HL-60/S4 treated with phorbol 12-myristate 13-acetate at 8.2 ng/mL for 4 days and 3 days (cell line): ENCODE data around the gene PIP4K2A.
"Not testable (repeated sequence)": the region's sequence is repeated elsewhere in the genome, so short reads cannot be mapped to it uniquely, and the experiment has no call there.

ENCODE experiments used
- in situ Hi-C: fragments of 300-500 bp; cut with MboI; formaldehyde crosslinking; loops from 2 replicates; pipeline ENCODE4 v1.15.0; 2022; ENCODE audit warnings: low sequenced_read_pairs

The PIP4K2A gene

DNA sequence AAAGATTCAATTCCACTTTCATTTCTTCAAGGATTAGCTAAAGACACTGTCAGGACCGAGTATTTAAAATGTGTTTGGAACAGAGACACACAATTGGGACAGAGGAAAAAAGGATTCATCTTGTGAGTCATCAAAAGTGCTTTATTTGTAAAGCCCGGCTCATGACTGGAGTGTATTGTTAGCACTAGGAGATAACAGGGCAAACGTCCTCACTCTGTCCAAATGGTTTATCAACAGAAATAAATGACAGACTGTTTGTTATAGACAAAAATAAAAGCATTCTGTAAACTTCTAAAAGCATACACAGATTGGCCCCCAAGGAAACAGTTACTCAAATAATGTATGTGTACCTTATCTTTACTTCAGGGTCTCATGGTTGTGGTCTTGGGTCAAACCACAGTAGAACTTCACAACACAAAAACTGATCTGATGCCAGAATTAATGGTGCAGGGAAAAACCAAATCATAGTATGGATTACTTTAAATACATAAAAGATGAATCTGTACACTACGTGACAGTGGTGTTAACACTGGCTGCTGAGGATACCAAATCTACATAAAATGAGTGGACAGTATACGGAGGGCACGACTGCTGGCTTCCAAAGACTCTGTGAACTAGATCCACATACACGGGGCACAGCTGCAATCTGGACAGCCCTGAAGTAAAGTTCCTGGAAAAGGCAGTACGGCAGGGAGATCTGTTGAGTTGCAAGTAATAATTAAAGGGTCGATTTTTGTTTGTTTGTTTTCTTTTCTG, 179.4 kb downstream of the PIP4K2A start:
- in situ Hi-C loops: no loop called here

DNA sequence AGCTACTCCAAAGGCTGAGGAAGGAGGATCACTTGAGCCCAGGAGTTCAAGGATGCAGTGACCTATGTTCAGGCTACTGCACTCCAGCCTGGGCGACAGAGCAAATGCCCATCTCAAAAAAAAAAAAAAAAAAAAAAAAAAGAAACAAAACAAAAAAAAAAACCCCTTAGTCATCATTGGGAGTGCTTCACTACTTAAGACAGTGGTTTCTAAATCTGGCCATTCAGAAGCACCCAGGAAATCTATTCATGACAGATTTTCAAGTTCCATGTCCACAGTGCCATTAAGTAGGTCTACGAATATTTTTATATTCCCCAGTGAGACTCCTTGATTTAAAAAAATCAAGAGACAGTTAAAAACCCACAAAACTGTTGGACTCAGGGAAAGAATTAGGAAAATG, 182.9 kb downstream of the PIP4K2A start:
- in situ Hi-C loops: no loop called here

DNA sequence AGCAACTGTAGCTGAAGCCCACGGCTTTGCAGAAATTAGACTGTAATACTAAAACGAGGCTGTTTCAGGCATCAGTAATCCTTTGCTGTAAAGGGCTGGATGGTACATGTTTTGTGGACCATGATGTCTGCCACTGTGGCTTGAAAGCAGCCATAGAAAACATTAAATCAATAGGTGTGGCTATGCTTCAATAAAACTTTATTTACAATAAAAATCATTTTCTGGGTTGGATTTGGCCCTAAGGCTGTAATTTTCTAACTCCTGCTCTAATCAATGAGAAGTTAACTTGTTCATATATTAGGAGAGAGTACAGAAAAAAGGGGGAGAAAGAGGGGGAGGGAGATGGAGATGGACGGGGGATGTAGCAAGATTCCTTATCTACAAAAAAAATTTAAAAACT, 183.4 kb downstream of the PIP4K2A start:
- in situ Hi-C loops: no loop called here

DNA sequence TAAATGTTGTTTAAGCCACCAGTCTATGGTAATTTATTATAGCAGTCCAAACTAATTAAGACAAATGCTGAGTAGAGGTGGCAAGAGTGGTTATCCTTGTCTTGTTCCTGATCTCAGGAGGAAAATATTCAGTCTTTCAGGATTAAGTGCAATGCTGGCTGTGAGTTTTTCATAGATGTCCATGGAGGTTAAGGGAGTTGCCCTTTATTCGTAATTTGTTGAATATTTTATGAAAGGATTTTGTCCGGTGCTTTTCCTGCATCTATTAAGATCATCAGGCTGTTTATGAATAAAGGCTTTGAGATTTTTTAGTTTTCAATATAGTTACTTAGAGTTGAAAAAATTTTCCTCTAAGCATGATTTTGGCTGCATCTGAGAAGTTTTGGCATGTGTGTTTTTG, 186.9 kb downstream of the PIP4K2A start:
- in situ Hi-C loops: no loop called here

DNA sequence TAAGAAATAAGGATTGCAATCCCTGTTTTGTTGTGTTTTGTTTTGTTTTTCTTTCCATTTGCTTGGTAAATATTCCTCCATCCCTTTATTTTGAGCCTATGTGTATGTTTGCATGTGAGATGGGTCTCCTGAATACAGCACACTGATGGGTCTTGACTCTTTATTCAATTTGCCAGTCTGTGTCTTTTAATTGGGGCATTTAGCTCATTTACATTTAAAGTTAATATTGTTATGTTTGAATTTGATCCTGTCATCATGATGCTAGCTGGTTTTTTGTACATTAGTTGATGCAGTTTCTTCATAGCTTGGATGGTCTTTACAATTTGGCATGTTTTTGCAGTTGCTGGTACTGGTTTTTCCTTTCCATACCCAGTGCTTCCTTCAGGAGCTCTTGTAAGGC, 190.0 kb downstream of the PIP4K2A start:
- in situ Hi-C loops: not testable (repeated sequence)

DNA sequence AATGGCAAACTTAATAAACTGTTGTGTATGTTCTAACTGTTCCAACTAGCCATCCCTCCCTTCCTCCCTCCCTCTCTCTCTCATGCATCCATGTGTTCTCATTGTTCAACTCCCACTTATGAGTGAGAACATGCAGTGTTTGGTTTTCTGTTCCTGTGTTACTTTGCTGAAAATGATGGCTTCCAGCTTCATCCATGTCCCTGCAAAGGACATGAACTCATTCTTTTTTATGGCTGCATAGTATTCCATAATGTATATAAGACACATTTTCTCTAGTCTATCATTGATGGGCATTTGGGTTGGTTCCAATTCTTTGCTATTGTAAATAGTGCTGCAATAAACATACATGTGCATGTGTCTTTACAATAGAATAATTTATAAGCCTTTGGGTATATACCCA, 193.7 kb downstream of the PIP4K2A start:
- in situ Hi-C loops: not testable (repeated sequence)

DNA sequence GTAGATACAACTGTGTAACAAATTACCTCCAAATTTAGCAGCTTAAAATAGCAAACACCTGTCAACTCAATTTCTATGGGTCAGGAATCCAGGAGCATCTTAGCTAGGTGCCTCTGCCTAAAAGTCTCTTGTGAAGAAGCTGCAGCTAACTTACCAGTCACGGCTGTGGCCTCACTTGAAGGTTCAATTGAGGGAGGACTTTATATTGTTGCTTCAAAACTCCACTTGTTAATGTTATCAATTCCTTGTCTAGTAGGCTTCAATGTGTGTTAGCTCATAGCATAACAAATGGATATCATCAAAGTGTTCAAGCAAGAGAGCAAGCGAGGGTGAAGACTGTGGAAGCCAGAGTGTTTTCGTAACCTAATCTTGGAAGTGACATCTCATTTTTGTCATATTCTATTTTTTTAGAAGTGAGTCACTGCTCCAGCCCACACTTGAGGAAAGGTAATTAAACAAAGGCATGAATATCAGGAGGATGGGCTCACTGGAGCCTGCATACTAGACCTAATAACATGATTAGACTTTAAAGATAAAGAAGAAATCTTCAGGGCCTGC, 196.1 kb downstream of the PIP4K2A start:
- in situ Hi-C loops: no loop called here

DNA sequence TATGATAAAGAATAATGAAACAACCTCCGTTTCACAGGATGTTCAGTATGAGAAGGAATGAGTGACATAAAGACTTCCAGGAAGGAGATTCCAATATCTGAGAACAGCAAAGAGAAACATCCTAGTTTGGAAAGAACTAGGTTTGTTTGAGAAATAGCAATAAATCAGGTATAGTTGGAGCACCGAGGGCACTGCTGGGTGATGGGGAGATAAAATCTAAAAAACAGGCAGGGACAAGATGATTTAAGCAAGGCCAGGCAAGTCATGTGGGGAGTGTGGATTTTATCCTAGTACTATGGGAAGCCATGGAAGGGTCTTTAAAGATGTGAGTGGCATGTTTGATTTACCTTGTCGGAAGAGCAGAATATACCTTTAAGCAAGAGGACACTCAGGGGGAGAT, 199.4 kb downstream of the PIP4K2A start:
- in situ Hi-C loops: no loop called here

DNA sequence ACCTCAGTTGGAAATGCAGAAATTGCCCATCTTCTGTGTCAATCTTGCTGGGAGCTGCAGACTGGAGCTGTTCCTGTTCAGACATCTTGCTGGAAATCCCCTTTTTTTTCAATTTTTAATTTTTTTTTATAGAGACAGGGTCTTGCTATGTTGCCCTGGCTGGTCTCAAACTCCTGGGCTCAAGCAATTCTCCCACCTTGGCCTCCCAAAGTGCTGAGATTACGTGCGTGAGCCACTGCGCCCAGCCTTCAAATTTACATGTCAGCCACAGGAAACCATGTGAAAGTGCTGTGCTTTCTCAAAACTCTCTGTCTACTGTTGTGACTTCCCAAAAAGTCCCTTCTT, 200.0 kb downstream of the PIP4K2A start:
- in situ Hi-C loops: not testable (repeated sequence)

DNA sequence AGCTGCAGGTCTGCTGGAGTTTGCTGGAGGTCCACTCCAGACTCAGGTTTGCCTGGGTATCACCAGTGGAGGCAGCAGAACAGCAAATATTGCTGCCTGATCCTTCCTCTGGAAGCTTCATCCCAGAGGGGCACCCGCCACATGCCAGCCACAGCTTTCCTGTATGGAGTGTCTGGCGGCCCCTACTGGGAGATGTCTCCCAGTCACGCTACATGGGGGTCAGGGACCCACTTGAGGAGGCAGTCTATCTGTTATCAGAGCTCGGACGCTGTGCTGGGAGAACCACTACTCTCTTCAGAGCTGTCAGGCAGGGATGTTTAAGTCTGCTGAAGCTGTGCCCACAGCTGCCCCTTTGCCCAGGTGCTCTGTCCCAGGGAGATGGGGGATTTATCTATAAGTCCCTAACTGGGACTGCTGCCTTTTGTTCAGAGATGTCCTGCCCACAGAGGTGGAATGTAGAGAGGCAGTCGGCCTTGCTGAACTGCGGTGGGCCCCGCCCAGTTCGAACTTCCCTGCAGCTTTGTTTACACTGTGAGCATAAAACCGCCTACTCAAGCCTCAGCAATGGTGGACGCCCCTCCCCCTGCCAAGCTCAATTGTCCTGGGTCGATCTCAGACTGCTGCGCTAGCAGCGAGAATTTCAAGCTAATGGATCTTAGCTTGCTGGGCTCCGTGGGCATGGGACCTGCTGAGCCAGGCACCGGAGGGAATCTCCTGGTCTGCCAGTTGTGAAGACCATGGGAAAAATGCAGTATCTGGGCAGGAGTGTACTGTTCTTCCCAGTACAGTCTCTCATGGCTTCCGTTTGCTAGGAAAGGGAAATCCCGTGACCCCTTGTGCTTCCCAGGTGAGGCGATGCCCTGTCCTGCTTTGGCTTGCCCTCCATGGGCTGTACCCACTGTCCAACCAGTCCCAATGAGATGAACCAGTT, 200.6 kb downstream of the PIP4K2A start:
- in situ Hi-C loops: not testable (repeated sequence)

DNA sequence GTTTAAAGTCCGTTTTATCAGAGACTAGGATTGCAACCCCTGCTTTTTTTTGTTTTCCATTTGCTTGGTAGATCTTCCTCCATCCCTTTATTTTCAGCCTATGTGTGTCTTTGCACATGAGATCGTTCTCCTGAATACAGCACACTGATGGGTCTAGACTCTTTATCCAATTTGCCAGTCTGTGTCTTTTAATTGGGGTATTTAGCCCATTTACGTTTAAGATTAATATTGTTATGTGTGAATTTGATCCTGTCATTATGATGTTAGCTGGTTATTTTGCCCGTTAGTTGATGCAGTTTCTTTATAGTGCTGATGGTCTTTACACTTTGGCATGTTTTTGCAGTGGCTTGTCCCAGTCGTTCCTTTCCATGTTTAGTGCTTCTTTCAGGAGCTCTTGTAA, 202.4 kb downstream of the PIP4K2A start:
- in situ Hi-C loops: not testable (repeated sequence)

DNA sequence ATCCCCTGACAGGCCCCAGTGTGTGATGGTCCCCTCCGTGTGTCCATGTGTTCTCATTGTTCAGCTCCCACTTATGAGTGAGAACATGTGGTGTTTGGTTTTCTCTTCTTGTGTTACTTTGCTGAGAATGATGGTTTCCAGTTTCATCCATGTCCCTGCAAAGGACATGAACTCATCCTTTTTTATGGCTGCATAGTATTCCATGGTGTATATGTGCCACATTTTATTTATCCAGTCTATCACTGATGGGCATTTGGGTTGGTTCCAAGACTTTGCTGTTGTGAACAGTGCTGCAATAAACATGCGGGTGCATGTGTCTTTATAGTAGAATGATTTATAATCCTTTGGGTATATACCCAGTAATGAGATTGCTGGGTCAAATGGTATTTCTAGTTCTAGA, 206.2 kb downstream of the PIP4K2A start:
- in situ Hi-C loops: not testable (repeated sequence)

DNA sequence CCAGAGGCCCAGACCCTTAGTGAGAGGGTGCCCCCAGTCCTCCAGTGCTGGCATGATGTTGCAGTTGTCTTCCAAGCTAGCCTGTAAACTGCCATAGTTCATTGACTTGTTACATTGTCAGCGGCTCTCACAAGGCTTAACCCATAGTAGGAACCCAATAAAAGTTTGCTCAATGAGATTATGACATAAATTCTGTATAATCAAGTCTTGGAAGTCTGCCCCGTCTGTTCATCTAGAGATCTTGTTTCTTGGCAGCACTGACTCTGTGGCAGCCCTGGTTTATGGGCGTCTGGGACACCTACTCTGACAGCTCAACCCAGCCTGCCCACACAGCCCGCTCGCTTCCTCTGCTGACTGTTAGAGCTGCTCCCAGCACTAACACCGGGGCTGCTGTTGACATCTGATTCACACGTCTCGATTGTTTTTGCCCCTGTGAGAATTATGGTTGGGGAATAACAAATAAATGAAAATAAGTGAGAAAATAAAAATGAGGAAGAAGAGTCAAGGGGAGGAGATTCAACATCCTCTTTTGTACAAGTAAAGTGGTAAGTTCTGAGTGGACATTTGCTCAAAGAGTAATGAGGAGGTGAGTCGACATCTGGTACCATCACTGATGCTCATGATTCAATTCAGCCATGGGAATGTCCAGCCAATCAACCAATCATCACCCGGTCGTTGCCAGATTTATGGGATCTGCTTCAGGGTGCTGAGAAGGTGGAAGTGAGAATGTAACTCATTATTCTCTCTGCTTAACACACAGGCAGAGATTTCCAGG, 208.3 kb downstream of the PIP4K2A start:
- in situ Hi-C loops: no loop called here

DNA sequence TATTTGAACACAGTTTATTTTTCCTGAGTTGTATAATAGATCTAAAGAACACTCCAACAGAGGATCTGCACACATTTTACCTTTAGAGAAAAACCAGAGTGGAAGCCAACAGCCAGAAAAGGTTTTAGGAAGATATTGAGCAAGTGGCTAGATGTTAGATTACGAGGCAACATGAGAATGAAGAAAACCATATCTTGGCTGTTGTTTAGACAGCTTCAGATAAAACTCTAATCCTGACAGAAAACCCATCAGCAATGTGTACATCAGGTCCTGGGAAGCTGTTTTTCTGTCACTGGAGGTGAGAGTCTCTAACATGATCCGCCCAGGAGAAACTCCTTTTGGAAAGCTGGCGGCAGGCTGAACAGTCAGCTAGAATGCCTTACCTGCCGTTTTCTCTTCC, 209.6 kb downstream of the PIP4K2A start:
- in situ Hi-C loops: no loop called here

DNA sequence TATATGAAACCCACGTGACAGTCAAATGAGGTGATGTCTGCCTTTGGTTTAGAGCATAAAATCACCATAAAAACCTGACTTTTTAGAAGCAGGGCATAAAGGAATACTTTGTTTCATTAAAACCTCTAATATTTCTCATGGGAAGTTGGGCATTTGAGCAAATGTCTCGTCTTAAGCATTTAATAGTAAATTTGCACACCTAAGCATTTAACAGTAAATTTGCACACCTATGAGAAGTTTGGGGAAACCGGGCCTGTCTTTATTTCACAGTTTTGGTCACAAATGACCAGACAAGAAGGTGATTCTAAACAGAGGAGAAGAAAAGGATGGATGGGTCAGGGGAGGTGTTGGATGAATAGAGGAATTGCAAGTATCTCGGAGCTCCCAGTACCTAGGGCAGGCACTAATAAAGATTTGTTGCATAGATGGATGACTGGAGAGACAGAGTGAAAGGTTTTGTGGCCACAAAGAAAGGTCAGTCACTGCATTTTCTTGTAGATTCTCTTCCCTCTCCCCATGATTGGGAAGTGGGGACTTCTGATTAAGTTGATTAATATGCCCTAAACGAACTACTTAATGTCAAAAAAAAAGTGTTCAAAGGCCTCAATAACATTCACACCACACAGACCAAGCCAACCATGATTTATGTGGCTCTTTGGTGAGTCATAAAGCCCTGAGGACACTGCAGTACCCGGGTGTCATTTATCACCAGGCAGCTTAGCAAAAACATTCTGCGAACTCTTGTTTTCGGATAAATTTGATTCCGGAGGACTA, 210.9 kb downstream of the PIP4K2A start:
- in situ Hi-C loops: no loop called here

DNA sequence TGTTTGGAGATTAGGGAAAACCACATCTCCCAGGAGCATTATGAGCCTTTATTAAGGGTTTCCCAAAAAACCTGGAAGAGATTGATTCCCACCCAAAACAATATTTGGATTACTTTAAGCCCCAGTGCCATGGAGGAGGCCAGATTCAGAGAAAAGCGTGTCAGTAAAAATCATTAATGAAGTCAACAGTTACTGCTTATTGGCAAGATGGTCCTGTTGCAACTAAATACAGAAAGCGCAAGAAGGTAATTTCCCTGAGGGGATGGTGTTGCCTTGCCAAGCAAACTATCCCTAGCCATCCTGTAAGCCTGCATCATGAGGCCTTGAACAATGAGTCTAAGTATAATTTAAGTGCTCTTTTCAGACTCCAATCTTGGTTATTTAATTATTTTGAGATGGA, 212.5 kb downstream of the PIP4K2A start:
- in situ Hi-C loops: no loop called here

DNA sequence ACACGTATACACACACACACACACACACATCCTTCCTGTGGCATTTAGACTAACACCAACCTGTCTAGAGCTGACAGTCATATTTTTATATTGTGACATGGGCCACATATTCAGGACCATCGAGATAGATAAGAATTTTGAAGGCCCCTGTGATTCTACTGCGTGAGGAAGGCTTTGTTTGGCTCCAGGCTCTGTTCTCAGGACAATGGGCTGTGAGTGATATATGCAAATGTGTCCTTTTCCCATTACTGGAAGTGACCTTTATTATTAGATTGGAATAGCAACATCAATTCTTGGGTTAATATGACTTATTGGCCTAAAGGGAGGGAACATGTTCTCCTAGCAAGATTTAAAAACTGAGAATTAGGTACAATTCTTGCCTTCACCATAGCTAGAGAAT, 213.0 kb downstream of the PIP4K2A start:
- in situ Hi-C loops: no loop called here

DNA sequence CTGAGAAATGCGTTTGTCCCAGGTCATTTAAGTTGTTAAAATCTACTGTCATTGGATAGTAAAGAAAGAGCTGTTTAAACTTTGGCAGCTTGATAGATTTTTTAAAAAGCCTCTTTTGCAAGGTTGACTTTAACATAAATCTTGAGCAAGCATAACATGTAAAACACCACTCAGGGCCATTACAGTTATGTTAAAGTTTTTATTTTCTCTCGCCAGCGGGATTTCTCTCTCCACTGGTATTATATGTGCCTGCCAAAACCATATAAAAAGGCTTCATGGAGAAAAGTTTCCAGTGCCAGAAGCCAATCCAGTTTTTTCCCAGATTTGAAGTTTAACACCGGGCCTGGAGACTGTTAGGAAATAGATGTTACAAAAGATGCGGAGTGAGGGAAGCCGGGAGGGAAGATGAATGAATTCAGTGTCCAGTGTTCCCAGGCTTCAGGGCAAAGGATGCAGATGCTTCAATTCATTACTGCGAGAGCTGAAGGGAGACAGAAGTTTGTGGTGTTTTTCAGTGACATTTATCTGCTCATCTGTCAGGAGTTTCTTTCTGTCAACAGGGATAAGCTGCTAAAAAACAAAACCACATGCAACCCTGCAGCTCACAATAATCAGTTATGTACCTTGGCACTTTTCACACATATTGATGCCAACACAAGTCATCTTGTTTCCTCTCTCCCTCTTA, 213.6 kb downstream of the PIP4K2A start:
- in situ Hi-C loops: no loop called here

DNA sequence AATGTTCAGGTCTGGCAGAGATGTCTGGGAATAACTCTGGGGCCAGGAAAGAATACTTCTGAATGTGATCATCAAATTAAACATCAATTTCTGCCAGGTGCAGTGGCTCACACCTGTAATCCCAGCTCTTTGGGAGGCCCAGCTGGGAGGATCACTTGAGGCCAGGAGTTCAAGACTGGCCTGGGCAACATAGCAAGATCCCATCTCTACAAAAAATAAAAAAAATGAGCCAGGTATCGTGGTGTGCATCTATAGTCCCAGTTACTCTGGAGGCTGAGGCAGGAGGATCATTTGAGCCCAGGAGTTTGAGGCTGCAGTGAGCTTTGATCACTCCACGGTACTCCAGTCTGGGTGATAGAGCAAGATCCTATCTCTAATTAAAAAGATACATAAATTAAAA, 214.4 kb downstream of the PIP4K2A start:
- in situ Hi-C loops: not testable (repeated sequence)

DNA sequence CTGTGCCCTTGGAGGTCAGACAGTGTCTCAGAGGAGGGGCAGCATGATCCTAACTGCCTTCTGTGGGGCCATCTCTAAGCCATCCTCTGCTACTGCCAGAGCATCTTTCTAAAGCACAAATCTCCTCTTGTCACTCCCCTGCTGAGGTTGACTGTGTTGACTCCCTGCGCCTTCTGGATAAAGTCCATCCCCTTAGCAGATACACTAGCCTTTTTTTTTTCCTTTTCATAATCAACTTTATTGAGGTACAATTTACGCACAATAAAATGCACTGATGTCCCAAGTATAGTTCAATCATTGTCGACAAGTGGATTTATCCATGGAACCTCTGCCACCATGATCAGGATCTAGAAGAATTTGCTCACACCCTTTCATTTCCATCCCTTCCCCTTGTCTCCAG, 219.0 kb downstream of the PIP4K2A start:
- in situ Hi-C loops: no loop called here
